CD4-positive, CD25-positive, alpha-beta regulatory T cell (primary cell): Measurements from ENCODE around the gene CREG2. TPM values are rescaled to one million over a fixed set of nuclear protein-coding genes. Genes with fewer than 3 reads are reported as not detected.
A peak's percentile ranks its signal among the peaks of the same experiment; 100 is the strongest.

Experiments used
- ATAC-seq, 2 donors: fragments of 150-1000 bp; cut with Tn5 transposase; one replicate each; pipeline ENCODE4 v1.10.0; 2021; ENCODE audit warnings: low read depth in 2 of 2, moderate number of reproducible peaks in 2 of 2, moderate library complexity in 1 of 2
- DNase-seq, 3 donors: peaks; one replicate each; pipeline versions ENCODE4 v3.0.0 to v3.0.0-alpha.2; 2012 to 2022; ENCODE audit warnings: mixed read lengths in 1 of 3
- H3K27ac ChIP-seq: one replicate; pipeline ENCODE4 v1.7.0; 2013; ENCODE audit warnings: mild to moderate bottlenecking, low read length; ENCODE audit not compliant: insufficient read depth, poor library complexity, severe bottlenecking
- H3K27me3 ChIP-seq: one replicate; pipeline ENCODE4 v1.7.0; 2013; ENCODE audit warnings: low read length; ENCODE audit not compliant: control insufficient read depth, insufficient read depth
- H3K36me3 ChIP-seq: one replicate; pipeline ENCODE4 v1.7.0; 2013; ENCODE audit warnings: mild to moderate bottlenecking, low read length, moderate library complexity; ENCODE audit not compliant: control insufficient read depth, insufficient read depth
- H3K4me1 ChIP-seq: 2 replicates; pipeline ENCODE4 v1.7.0; 2013; ENCODE audit warnings: mild to moderate bottlenecking, low read length; ENCODE audit not compliant: insufficient read depth, control insufficient read depth, poor library complexity, severe bottlenecking
- H3K4me3 ChIP-seq: one replicate; pipeline ENCODE4 v1.7.0; 2013; ENCODE audit warnings: low read depth, mild to moderate bottlenecking, low read length, moderate library complexity
- H3K9me3 ChIP-seq, 2 experiments: 1 replicate in 1 of 2; 2 replicates in 1 of 2; pipeline ENCODE4 v1.7.0; 2013; ENCODE audit warnings: low read length in 2 of 2, mild to moderate bottlenecking in 1 of 2, moderate library complexity in 1 of 2; ENCODE audit not compliant: control insufficient read depth in 2 of 2
- H3K27ac Mint-ChIP-seq, 3 donors: one replicate each; pipeline ENCODE4 v1.8.0; 2020 to 2022; ENCODE audit warnings: mild to moderate bottlenecking in 3 of 3, mixed read lengths in 3 of 3, moderate library complexity in 2 of 3
- H3K27me3 Mint-ChIP-seq: one replicate; pipeline ENCODE4 v1.8.0; 2022; ENCODE audit warnings: mild to moderate bottlenecking, mixed read lengths
- H3K36me3 Mint-ChIP-seq: one replicate; pipeline ENCODE4 v1.8.0; 2020; ENCODE audit warnings: mixed read lengths
- H3K4me1 Mint-ChIP-seq, 4 donors: one replicate each; pipeline ENCODE4 v1.8.0; 2020 to 2022; ENCODE audit warnings: mixed read lengths in 4 of 4, mild to moderate bottlenecking in 1 of 4
- H3K4me3 Mint-ChIP-seq, 4 donors: one replicate each; pipeline ENCODE4 v1.8.0; 2020 to 2022; ENCODE audit warnings: mild to moderate bottlenecking in 4 of 4, mixed read lengths in 4 of 4, moderate library complexity in 3 of 4
- H3K9me3 Mint-ChIP-seq, 7 donors: one replicate each; pipeline ENCODE4 v1.8.0; 2020 to 2022; ENCODE audit warnings: mixed read lengths in 7 of 7, mild to moderate bottlenecking in 3 of 7, moderate library complexity in 2 of 7
- polyA plus RNA-seq, 4 donors: library from polyadenylated mRNA; unstranded; fragments of 300-500 nt; fragmentation: Illumina TruSeq; gene quantifications; one replicate each; pipeline ENCODE4 v1.2.3, GENCODE V29; 2021
- total RNA-seq: library from RNA; stranded (reverse); gene quantifications from one replicate; pipeline ENCODE4 v1.2.3, GENCODE V29; 2022

CREG2 gene
- total RNA-seq (2.2 TPM), polyA plus RNA-seq (1 to 10 TPM; 2.1 to 5.2 (median 3.8) TPM)

GRCh38 chr2:101387151-101387834, at the start of gene CREG2:
CREG2 (minus strand) TSS chr2:101387503; CDS start chr2:101387457, 46 bp downstream.
- no peak within 1 kb of the TSS for H3K27ac ChIP-seq
- H3K36me3 Mint-ChIP-seq, result no peaks in the 10 kb centered on the region
- H3K27ac Mint-ChIP-seq, result peak within 1 kb of the TSS in 1 of 3 donors; percentile 32
- H3K9me3 Mint-ChIP-seq, result no peaks in the 10 kb centered on the region
- H3K27me3 ChIP-seq, result peaks cover 32% of the 10 kb centered on the region
- DNase-seq (peak; percentile 39 to 67 (median 61)), ATAC-seq (peak; percentile 77 to 82)
- H3K9me3 ChIP-seq, result no peaks in the 10 kb centered on the region
- peak within 1 kb of the TSS; percentile 52 for H3K4me3 ChIP-seq
- H3K36me3 ChIP-seq, result no peaks in the 10 kb centered on the region
- H3K4me1 Mint-ChIP-seq, result peaks cover 0 to 17% (median 9%) of the 10 kb centered on the region in 4 donors
- H3K4me3 Mint-ChIP-seq, result peak within 1 kb of the TSS; percentile 79 to 88 (median 84)
- H3K4me1 ChIP-seq, result peaks cover 17% of the 10 kb centered on the region
- H3K27me3 Mint-ChIP-seq, result peaks cover 71% of the 10 kb centered on the region

- no peak overlapping the region for H3K4me3 Mint-ChIP-seq
- Histone ChIP-seq H3K27me3 (no peaks in the 10 kb centered on the region), H3K9me3 (no peaks in the 10 kb centered on the region), H3K4me3 (no peak overlapping the region), H3K4me1 (no peaks in the 10 kb centered on the region), H3K27ac (no peak overlapping the region), H3K36me3 (no peaks in the 10 kb centered on the region)
- H3K27me3 Mint-ChIP-seq, result no peaks in the 10 kb centered on the region
- H3K36me3 Mint-ChIP-seq, result no peaks in the 10 kb centered on the region
- H3K27ac Mint-ChIP-seq, result no peak overlapping the region
- no peak for DNase-seq
- peaks cover 0 to 1% (median 0%) of the 10 kb centered on the region in 7 donors for H3K9me3 Mint-ChIP-seq
- ATAC-seq, result no peak
- H3K4me1 Mint-ChIP-seq, result peaks cover 0 to 5% (median 0%) of the 10 kb centered on the region in 4 donors
Measured at GRCh38 chr2:101435001-101435862, 47.9 kb upstream of the CREG2 start.

- Histone ChIP-seq H3K27ac (no peak overlapping the region), H3K4me1 (no peaks in the 10 kb centered on the region), H3K27me3 (no peaks in the 10 kb centered on the region), H3K4me3 (no peak overlapping the region), H3K9me3 (no peaks in the 10 kb centered on the region), H3K36me3 (no peaks in the 10 kb centered on the region)
- Mint-ChIP-seq H3K4me1 (peaks cover 0 to 5% (median 0%) of the 10 kb centered on the region in 4 donors), H3K27me3 (no peaks in the 10 kb centered on the region), H3K4me3 (no peak overlapping the region), H3K9me3 (peaks cover 0 to 1% (median 0%) of the 10 kb centered on the region in 7 donors), H3K27ac (no peak overlapping the region), H3K36me3 (no peaks in the 10 kb centered on the region)
- no peak for ATAC-seq
- DNase-seq, result no peak
Measured at GRCh38 chr2:101433465-101433864, 46.2 kb upstream of the CREG2 start.

- Mint-ChIP-seq H3K4me1 (peaks cover 0 to 5% (median 0%) of the 10 kb centered on the region in 4 donors), H3K36me3 (no peaks in the 10 kb centered on the region), H3K4me3 (no peak overlapping the region), H3K9me3 (peaks cover 0 to 1% (median 0%) of the 10 kb centered on the region in 7 donors), H3K27ac (no peak overlapping the region), H3K27me3 (no peaks in the 10 kb centered on the region)
- H3K36me3 ChIP-seq, result no peaks in the 10 kb centered on the region
- DNase-seq, result no peak
- H3K27me3 ChIP-seq, result no peaks in the 10 kb centered on the region
- no peaks in the 10 kb centered on the region for H3K9me3 ChIP-seq
- no peaks in the 10 kb centered on the region for H3K4me1 ChIP-seq
- H3K4me3 ChIP-seq, result no peak overlapping the region
- no peak for ATAC-seq
- H3K27ac ChIP-seq, result no peak overlapping the region
Measured at GRCh38 chr2:101432411-101433181, 45.3 kb upstream of the CREG2 start.

- Mint-ChIP-seq H3K27me3 (no peaks in the 10 kb centered on the region), H3K4me1 (peaks cover 0 to 5% (median 0%) of the 10 kb centered on the region in 4 donors), H3K27ac (no peak overlapping the region), H3K36me3 (no peaks in the 10 kb centered on the region), H3K9me3 (no peaks in the 10 kb centered on the region), H3K4me3 (no peak overlapping the region)
- no peaks in the 10 kb centered on the region for H3K36me3 ChIP-seq
- H3K4me1 ChIP-seq, result no peaks in the 10 kb centered on the region
- H3K27ac ChIP-seq, result no peak overlapping the region
- no peak overlapping the region for H3K4me3 ChIP-seq
- H3K27me3 ChIP-seq, result no peaks in the 10 kb centered on the region
- H3K9me3 ChIP-seq, result no peaks in the 10 kb centered on the region
- no peak for ATAC-seq
- no peak for DNase-seq
Measured at GRCh38 chr2:101431486-101431885, 44.2 kb upstream of the CREG2 start.

GRCh38 chr2:101430156-101430555, 42.9 kb upstream of the CREG2 start:
- H3K4me3 Mint-ChIP-seq, result no peak overlapping the region
- no peaks in the 10 kb centered on the region for H3K9me3 ChIP-seq
- H3K27me3 Mint-ChIP-seq, result no peaks in the 10 kb centered on the region
- DNase-seq, result no peak
- no peaks in the 10 kb centered on the region for H3K36me3 ChIP-seq
- no peak for ATAC-seq
- H3K36me3 Mint-ChIP-seq, result no peaks in the 10 kb centered on the region
- H3K9me3 Mint-ChIP-seq, result no peaks in the 10 kb centered on the region
- H3K4me1 ChIP-seq, result no peaks in the 10 kb centered on the region
- no peak overlapping the region for H3K27ac ChIP-seq
- H3K27me3 ChIP-seq, result no peaks in the 10 kb centered on the region
- H3K27ac Mint-ChIP-seq, result no peak overlapping the region
- H3K4me3 ChIP-seq, result no peak overlapping the region
- H3K4me1 Mint-ChIP-seq, result peaks cover 0 to 5% (median 0%) of the 10 kb centered on the region in 4 donors

GRCh38 chr2:101429453-101429852, 42.1 kb upstream of the CREG2 start:
- Mint-ChIP-seq H3K27ac (no peak overlapping the region), H3K4me1 (peaks cover 0 to 5% (median 0%) of the 10 kb centered on the region in 4 donors), H3K36me3 (no peaks in the 10 kb centered on the region), H3K9me3 (no peaks in the 10 kb centered on the region), H3K27me3 (no peaks in the 10 kb centered on the region), H3K4me3 (no peak overlapping the region)
- H3K36me3 ChIP-seq, result no peaks in the 10 kb centered on the region
- H3K27ac ChIP-seq, result no peak overlapping the region
- no peaks in the 10 kb centered on the region for H3K27me3 ChIP-seq
- H3K9me3 ChIP-seq, result no peaks in the 10 kb centered on the region
- DNase-seq (no peak), ATAC-seq (no peak)
- no peaks in the 10 kb centered on the region for H3K4me1 ChIP-seq
- no peak overlapping the region for H3K4me3 ChIP-seq
